HG03280 (cell line): ENCODE measurements around the gene XRCC5.
A peak's percentile ranks its signal among the peaks of the same experiment; 100 is the strongest.
"Not testable (repeated sequence)": the region's sequence is repeated elsewhere in the genome, so short reads cannot be mapped to it uniquely, and the experiment has no call there.

Experiments
- ATAC-seq: cut with Tn5 transposase; IDR thresholded peaks from one replicate; pipeline ENCODE4 v1.9.1; 2021; ENCODE audit warnings: mild to moderate bottlenecking, moderate library complexity; ENCODE audit not compliant: unreplicated experiment

Gene XRCC5

DNA sequence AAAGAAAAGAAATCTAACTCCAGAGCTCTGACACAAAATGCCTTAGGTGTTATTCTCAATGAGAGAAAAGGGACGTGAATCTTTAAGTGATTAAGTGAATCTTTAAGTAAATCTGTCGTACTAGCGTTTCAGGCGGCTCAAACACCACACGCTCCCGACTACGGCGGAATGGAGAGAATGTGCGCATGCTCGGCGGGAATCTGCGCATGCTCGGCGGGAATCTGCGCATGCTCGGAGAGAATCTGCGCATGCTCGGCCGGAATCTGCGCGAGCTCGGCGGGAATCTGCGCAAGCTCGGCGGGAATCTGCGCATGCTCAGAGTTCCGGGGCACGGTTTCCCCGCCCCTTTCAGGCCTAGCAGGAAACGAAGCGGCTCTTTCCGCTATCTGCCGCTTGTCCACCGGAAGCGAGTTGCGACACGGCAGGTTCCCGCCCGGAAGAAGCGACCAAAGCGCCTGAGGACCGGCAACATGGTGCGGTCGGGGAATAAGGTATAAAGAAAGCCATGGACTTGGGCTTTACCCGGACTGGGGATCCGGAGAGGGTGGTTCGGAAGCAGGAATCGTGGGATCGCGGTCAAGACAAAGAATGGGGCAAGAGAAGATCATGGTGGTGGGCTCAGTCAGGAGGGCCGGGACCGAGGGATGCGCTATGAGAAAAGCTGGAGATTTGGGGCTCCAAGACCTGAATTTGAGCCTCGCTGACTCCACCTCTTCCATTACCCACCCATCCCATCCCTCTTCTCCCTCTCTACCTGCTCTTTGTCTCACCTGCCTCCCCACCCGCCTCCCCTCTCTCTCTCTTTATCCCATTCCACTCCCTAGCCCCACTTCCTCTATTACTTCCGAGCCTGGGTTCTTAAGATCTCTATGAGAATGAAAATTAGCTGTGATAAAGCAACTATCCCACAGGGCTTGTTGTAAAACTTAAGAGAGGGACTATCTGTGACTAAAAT is at the start of gene XRCC5:
Gene XRCC5, plus strand, starts transcription at position 382 of the 955 bp plus-strand sequence. Its CDS starts 89 bp downstream, at position 471.
- peak; percentile 56 for ATAC-seq

DNA sequence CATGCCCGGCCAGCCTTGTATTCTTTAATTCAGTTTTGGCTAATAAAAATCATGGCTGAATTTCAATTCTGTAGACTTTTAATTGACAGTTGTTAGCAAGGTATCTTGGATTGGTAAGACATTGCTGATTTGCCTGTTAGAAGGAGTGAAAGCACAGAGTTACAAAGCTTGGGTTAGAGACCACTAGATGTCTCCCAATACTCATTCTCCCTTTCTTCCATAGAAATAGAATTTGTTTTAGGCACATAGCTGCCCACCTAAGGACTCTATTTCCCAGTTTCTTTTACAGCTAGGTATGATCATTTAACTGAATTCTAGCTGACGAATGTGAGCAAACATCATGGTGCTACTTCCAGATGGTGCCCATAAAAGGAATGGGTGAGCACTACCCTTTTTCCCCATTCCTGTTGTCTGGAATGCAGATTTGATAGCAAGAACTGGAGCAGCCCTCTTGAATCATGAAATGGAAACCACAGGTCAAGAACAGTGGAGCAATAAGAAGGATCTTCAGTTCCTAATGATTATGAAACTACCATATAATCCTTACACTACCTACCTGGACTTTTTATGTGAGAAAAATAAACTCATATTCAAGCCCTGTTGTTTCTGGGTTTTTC is 45.0 kb upstream of the XRCC5 start:
- ATAC-seq: no peak

DNA sequence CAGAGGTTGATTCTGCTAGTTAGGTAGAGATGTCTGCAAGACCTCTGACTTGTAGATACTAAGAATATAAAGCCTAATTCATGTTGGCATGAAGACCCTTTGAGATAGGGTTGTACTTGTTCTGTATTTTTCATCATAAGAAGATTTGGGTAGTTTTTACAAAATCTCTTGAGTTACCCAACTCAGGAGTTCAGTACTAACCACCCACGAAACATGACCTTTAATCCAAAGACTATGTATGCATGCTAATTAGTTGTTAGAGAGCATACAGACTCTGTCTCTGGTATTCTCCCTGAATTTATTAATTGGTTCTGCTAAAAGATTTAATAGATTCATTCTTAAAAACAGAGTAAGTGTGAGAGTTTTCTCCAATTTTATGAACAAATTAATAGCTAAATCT is 44.5 kb upstream of the XRCC5 start:
- ATAC-seq: no peak

DNA sequence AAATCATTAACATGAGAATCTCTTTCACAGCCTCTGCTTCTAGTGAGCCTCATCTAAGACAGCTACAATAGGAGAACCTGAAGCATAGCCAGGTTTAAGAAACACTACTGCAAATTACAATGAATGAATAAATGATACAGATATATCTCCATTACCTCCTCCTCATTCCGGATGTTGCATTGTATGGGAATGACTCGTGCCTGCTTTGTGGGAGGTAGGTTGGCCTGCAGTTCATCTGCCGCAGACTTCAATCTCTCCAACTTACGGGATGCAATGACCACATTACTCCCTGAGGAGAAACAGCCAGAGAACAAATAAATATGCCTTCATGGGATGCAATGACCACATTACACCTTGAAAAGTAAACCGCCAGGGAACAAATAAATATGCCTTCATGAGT is 42.9 kb upstream of the XRCC5 start:
- ATAC-seq: no peak

DNA sequence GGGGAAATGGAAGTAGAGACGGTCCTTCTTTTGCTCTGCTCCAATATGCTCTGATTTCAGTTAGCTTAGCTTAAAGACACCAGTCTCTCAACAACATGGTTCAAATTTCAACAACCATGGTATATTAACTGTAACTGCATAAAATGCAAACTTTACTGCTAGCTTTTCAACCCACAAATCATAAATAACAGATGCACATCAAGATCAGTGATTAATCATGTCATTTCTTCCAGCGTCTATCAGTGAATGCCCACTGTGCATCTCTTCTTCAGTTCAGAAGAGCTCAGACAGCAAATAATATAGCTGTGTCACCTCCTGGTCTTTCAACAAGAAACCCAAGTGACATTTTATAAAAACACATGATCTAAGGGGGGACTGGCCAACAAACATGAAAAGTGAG is 40.1 kb upstream of the XRCC5 start:
- no peak for ATAC-seq

DNA sequence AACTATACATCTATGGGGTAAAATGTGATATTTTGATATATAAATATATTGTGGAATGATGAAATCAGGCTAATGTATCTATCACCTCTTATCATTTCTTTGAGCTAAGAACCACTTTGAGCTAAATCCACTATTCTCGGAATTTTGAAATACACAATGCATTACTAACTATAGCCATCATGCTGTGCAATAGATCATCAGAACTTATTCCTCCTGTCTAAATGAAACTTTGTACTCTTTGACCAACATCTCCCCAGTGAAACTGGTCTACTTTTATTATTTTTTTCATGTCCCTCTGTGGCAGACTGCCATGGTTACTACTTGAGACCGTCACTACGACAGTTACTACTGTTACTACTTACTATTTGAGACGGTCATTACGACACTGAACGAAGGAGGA is 39.0 kb upstream of the XRCC5 start:
- no peak for ATAC-seq

DNA sequence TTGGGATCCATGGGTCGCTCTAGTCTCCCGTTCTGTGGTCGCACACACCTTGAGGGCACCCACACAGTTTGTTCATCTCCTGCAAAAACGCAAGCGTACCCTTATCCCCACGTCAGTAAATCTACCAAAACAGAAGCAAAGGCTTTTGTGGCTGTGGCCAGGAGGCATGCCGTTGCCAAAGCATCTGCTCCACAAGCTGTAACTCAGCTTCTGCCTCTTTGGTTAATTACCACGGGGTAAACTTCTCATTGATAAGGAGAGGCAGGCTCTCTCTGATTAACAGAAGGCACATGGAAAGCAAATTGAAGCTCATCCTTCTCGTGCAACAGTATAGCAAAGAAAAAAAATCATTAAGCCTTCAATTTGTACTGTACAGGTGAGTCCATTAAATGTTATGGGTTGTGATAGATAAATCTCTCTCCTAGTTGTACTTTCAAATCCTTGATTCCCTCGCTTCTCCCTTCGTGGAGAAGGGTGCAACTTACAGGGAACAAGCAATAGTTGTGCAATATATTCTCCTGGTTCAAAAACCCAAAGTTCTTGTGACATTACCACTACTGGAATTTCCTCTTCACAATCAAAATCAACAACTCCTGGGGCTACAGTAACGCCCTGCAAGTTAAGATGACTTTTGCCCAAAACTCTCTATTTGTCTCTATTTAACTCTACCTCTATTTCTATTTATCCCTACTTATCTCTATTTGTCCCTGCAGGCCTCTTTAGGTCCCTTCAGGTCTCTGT is 37.9 kb upstream of the XRCC5 start:
- no peak for ATAC-seq

DNA sequence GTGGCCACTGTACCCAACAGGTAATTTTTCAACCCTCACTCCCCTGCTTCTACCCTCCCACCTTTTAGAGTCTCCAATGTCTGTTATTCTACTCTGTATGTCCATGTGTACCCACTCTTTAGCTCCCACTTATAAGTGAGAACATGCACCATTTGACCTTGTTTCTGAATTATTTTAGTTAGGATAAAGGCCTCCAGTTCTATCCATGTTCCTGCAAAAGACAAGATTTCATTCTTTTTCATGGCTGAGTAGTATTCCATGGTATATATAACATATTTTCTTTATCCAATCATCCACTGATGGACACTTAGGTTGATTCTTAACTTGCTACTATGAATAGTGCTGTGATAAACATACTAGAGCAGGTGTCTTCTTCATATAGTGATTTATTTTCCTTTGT is 36.7 kb upstream of the XRCC5 start:
- no peak for ATAC-seq

DNA sequence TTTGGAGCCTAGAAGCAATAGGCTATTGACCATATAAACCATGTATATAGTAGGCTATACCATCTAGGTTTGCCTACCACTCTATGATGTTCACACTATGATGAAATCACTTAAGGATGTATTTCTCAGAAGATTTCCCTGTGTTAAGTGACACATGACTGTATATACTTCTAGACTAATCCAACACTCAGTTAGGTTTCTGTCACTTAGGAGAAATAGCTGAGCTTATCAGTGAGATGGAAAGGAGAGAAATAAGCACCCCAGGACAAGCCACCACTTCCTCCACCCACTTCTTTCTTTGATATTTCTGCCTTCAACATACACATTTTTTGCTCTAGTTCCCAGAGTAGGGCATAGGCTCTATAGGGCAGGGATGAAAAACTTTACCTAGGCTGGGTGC is 35.4 kb upstream of the XRCC5 start:
- ATAC-seq: no peak

DNA sequence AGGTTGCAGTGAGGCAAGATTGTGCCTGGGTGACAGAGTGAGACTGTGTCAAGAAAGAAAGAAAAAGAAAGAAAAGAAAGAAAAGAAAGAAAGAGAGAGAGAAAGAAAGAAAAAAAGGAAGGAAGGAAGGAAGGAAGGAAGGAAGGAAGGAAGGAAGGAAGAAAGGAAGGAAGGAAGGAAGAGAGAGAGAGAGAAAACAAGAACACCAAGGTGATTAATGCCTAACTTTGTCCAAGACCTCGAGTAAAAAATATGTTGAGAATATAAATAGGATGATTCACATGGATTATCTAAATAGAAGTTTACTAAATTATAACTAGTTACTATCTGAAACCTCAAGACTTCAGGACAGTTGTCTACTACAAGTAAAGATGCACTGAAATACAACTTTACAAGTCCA is 34.8 kb upstream of the XRCC5 start:
- no peak for ATAC-seq

DNA sequence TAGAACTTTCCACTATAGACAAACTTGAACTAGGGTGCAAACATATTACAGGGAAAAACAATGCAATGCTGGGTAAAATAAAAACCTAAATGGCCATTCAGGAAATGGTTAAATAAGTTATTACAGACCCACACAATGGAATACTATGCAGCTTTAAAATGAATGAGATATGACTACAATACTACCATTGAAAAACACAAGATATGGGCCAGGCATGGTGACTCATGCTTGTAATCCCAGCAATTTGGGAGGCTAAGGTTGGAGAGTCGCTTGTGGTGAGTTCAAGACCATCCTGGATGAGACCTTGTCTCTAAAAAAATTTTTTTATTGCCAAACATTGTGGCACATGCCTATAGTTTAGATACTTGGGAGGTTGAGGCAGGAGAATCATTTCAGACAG is 34.4 kb upstream of the XRCC5 start:
- ATAC-seq: no peak

DNA sequence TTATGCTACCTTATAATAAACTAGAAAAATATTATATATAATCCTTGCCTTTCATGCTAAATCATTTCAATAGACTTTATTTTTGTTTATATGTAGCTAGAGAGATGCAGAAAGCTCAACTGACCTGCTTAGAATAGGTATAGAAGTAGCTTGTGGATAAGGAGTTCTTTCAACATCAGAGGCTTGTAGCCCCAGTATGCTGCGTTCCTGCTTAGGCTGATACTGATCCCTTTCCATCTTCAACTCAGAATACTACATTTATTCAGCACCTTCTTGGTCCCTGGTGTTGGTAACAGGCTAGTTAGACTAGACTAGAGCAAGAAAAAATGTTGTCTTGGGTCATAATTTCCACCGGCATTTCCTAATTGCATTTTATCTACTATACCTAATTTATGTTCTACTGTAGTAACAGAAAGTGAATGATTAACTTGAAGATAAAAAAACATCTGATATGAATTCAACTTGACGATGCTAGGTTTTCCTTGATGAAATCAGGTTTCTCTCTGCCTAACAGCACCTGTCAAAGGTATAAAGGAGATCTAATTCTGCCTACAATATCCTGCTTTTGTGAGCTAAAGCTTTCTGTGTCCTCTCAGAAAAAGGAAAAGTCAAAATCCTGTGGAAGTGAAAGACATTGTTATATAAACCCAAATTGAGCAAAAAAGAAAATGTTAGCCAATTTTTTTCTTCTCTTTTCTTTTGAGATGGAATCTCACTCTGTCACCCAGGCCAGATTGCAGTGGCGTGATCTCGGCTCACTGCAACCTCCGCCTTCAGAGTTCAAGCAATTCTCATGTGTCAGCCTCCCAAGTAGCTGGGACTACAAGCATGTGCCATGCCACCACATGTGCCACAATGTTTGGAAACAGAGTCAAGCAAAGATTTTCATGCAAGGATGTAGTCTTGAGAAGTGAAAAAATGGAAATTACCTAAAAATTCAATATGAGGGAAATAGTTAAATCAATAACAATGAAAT is 33.4 kb upstream of the XRCC5 start:
- ATAC-seq: no peak

DNA sequence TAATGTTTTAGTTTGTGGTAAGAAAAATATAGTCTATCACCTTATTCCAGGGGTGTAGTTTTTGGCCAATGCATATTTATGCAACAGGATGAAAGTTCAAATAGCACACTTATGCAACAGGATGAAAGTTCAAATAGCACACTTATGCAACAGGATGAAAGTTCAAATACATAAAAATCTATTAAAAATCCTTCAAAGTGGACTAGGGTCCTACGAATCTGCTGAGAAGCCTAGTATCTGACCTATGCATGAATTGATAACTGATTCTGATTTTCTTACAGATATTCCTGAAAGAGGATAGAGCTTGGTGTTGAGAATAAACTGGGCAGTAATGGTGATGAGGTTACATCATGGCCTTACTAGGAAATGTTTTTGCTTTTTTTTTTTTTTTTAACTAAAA is 30.4 kb upstream of the XRCC5 start:
- no peak for ATAC-seq

DNA sequence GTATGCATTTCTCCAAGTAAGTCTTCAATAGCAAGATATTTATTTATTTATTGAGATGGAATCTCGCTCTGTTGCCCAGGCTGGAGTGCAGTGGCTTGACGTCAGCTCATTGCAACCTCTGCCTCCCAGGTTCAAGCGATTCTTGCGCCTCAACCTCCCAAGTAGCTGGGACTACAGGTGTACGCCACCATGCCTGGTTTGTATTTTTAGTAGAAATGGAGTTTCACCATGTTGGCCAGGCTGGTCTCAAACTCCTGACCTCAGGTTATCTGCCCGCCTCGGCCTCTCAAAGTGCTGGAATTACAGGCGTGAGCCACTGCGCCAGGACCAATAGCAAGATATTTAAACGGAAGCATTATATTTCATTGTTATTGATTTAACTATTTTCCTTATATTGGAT is 29.1 kb upstream of the XRCC5 start:
- ATAC-seq: not testable (repeated sequence)

DNA sequence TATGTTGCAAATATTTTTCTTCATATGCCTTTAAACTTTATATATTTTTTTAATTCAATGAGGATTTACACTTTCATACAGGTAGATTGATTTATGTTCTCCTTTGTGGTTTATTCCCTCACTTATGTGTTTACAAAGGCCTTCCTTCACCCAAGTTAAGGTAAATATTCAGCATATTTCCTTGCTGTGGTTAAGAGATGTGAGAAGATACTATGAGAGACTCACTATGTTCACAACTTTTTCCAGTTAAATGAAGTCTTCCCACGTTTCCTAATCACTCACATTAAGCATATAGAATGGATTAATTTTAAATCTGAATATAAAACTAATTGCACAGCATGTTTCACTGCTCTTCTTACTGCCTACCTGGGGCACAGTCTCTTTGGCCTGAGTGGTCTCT is 28.1 kb upstream of the XRCC5 start:
- ATAC-seq: no peak

DNA sequence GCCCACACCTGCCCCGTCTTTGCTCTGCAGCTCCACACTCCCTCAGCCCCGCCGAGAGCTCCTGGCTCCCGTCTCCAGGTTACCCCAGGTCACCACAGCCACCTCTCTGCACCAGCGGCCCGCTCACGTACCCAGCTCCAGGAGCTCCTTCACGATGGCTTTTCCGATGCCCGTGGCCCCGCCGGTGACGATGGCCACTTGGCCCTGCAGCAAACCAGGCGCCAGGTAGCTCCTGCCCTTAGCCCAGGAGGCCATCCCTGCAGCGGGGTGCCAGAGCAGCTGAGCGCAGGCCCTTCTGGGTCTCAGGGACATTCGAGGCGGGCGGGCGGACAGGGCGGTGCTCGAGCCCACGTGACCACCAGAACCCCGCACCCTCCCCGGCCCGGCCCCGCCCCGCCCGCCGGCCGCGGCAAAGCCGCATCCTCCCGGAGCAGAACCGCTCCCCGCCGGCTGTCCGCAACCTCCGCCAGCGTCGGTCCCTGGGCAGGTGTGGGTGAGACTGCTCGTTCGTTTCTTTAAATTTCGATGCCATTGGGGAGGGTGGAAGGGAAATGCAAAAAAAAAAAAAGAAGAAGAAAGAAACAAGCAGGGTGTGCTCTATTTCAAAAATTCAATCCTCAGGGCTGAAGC is 27.5 kb upstream of the XRCC5 start, which contains the start of the genes PECR and TMEM169:
Gene PECR, minus strand, starts transcription at position 323 of the 630 bp plus-strand sequence. Its CDS starts 68 bp downstream, at position 255.
Gene TMEM169, plus strand, starts transcription at position 433 of the 630 bp plus-strand sequence. CDS start 14,045 bp downstream, outside the sequence.
- peak; percentile 94 for ATAC-seq

DNA sequence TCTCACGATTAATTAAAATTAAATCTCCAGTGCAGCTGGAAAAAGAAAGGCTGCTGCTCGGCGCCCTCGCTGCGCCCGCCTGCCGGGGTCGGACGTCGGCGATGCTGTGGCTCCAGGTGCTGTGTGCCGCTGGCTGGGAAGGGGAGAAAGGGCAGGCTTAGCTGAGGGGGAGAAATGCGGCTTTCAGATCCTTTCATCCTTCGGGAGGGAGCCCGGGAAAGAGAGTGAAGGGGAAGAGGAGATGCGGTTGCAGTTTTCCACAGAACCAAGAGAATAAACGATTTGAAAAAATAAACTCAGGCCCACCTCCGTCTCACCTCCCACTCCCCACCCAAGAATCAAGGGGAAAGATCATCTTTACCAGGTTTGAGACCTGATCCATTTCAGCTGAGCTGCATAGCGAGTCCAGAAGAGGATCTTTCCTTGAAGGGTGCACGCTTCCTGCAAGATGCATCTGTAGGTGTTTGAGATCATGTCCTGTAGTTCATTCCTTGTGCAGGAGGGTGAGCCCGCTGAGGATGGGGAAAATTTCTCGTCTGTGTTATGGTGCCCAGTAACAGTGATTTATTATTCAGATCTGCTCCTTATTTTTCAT is 26.9 kb upstream of the XRCC5 start:
- ATAC-seq: peak; percentile 4

DNA sequence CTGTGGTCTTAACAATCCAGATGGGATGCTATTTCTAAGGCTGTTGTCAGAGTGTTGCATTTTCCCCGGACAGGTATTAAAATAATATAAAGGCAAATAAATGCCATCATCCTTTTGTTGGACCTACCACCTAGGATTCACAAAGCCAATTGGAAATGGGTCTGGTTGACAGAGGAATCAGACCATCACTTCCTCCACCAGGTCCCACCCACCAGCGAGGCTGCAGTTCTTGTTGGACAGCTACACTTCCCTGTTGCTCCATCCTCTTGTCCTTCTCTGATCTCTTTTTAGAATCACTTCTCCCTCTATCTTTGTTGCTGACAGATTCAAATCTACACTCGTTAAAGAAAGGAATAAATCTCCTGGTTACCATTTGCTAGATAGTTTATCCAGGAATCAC is 26.3 kb upstream of the XRCC5 start:
- ATAC-seq: no peak
